ENCODE data around the gene TRIM62. TPM values are rescaled to one million over a fixed set of nuclear protein-coding genes. Genes with fewer than 3 reads are reported as not detected.

Gene TRIM62
- total and polyA plus RNA-seq, 10 donors = 2.5 to 16.1 (median 9.2) TPM

DNA sequence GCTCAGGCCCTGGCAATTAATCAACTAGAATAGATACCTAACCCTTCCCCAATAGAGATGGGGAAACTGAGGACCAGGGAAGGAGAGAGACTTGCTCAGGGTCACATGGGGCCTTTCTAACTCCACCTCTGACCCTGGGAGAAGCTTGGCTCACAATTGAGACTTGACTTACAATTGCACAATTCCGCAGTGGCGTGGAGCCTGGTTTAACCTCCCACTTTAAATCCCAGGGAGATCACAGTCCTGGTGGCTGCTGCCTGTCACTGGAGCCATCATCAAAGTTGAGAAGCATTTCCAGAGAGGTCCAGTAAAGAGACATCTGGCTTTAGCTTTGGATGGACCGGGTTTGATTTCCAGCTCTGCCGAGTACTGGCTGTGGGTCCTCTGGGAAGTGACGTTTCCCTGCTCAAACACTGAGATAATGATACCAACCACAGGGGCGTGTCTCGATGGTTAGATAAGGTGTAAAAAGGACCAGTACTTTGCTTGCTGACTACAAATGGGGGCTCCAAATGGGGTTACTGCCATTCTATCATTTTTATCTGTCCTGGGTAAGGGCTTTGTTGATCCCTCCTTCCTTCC lies 39.3 kb downstream of the TRIM62 start:
- WGBS, 5 donors = 81 to 94% (median 87%) methylated on average over 7 of the region's 7 CpGs
- intact Hi-C loops (cut with DNase I; ENCODE audit: low total_unique reads) = no loop called here
- TF ChIP-seq POLR2A (IDR thresholded peaks at IDR 0.05) (no peak), POLR2AphosphoS5 (IDR thresholded peaks at IDR 0.05) (no peak)
- TF ChIP-seq, protein P1, sequence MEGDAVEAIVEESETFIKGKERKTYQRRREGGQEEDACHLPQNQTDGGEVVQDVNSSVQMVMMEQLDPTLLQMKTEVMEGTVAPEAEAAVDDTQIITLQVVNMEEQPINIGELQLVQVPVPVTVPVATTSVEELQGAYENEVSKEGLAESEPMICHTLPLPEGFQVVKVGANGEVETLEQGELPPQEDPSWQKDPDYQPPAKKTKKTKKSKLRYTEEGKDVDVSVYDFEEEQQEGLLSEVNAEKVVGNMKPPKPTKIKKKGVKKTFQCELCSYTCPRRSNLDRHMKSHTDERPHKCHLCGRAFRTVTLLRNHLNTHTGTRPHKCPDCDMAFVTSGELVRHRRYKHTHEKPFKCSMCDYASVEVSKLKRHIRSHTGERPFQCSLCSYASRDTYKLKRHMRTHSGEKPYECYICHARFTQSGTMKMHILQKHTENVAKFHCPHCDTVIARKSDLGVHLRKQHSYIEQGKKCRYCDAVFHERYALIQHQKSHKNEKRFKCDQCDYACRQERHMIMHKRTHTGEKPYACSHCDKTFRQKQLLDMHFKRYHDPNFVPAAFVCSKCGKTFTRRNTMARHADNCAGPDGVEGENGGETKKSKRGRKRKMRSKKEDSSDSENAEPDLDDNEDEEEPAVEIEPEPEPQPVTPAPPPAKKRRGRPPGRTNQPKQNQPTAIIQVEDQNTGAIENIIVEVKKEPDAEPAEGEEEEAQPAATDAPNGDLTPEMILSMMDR (IDR thresholded peaks at IDR 0.05 in 8 of 11, conservative IDR thresholded peaks at IDR 0.05 in 3 of 11) = no peak
- Histone ChIP-seq H3K4me3 (no peak overlapping the region), H3K27me3 (replicated peaks in 1 of 7) (no peaks in the 10 kb centered on the region), H3K27ac (no peak overlapping the region), H3K9me3 (no peaks in the 10 kb centered on the region), H3K4me1 (peaks cover 0 to 11% (median 0%) of the 10 kb centered on the region in 6 donors), H3K36me3 (peaks cover 0 to 41% (median 15%) of the 10 kb centered on the region in 6 donors)
- no peak for DNase-seq

DNA sequence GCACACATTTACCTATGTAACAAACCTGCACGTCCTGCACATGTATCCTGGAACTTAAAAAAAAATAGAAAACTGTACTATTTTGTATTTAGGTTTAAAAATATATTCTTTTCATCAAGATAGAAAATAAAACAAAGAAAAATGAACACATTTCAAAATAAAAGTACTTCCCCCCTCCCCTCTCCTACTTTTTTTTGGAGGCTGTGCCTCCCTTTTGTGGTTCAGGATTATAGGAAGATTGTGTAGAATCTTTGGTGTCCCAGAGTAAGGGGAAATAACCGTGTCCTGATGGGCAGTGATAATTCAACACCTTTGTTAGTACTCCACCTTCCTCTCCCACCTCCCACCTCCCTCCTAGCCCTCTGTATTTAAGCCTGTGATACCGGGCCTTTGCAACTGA lies 40.1 kb downstream of the TRIM62 start:
- Histone ChIP-seq H3K4me3 (no peak overlapping the region), H3K9me3 (no peaks in the 10 kb centered on the region), H3K27ac (no peak overlapping the region), H3K4me1 (peaks cover 0 to 11% (median 0%) of the 10 kb centered on the region in 6 donors), H3K36me3 (peaks cover 0 to 33% (median 11%) of the 10 kb centered on the region in 6 donors), H3K27me3 (replicated peaks in 1 of 7) (no peaks in the 10 kb centered on the region)
- DNase-seq = no peak
- TF ChIP-seq, protein P1 (IDR thresholded peaks at IDR 0.05 in 8 of 11, conservative IDR thresholded peaks at IDR 0.05 in 3 of 11) = no peak
- no peak for TF ChIP-seq POLR2A (IDR thresholded peaks at IDR 0.05)
- TF ChIP-seq POLR2AphosphoS5 (IDR thresholded peaks at IDR 0.05) = no peak
- WGBS, 5 donors = 55 to 84% (median 67%) methylated on average over 3 of the region's 3 CpGs
- intact Hi-C loops (cut with DNase I; ENCODE audit: low total_unique reads) = no loop called here

DNA sequence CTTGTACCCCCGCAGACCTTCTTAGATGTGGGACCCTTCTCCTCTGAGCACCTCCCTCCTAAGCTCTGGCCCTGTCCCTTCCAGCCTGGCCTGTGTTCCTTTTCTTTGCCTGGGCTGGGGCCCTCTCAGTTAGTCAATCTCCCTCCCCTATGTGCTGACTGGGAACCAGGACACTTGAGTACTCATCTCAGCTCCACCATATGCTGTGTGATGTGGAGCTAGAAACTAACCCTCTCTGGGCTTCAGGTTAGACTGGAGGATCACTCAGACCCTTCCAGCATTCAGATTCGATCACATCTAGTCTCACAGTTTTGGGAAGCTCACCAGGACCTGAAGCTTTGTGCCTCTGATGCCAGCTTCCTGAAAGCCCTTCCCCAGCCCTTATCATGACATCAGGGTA lies 40.6 kb downstream of the TRIM62 start:
- no peak for DNase-seq
- intact Hi-C loops (cut with DNase I; ENCODE audit: low total_unique reads) = no loop called here
- TF ChIP-seq POLR2AphosphoS5 (IDR thresholded peaks at IDR 0.05) (no peak), POLR2A (IDR thresholded peaks at IDR 0.05) (no peak)
- TF ChIP-seq, protein P1 (IDR thresholded peaks at IDR 0.05 in 8 of 11, conservative IDR thresholded peaks at IDR 0.05 in 3 of 11) = no peak

DNA sequence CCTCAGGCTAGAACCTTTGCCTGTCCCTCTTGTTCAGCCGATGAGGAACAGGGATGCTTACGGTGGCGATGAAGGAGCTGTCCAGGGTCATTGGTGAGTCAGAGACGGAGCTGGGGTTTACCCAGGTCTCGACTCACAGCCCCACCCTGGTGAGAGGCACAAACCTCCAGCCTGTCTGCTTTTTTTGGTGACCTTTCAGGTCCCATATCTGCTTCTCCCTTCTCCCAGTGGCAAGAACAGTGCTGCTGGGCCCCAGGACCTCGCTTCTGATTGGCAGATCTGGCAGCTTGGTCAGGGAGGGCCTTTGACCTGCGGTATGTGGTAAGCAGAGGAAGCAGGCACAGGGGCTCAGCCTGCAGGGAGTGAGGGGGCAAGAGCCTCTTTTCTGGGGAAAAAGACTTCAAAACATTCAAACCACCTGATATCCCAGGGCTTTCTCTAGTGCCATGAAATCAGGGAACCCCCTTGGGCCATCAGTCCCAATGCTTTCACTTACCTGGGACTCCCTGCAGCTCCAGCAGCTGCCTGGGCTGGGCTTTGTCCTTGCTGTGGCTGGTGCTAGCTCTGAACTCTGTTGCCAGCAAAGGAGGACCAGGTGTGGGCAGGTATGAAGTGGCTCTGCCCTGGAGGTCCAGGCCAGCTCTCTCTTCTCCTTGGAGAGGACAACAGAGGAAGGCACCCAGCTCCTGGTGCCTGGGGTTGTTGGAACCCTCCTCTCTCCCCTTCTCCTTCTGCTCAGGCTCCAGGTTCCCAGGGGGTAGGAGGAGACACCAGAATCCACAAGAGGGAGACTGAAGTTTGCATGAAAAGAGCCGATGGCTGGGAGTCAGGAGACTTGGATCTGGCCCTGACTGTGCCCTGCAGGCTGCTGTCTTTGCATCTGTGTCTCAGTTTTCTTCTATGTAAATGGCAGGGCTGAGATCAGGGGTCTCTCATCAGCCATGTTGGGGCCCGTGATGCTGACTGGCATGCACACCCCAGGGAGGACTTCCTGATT lies 41.4 kb downstream of the TRIM62 start:
- intact Hi-C loops (cut with DNase I; ENCODE audit: low total_unique reads) = no loop called here
- WGBS, 5 donors = 59 to 74% (median 66%) methylated on average over 8 to 9 of the region's 9 CpGs
- Histone ChIP-seq H3K4me1 (peaks cover 0 to 11% (median 0%) of the 10 kb centered on the region in 6 donors), H3K27me3 (replicated peaks in 1 of 7) (no peaks in the 10 kb centered on the region), H3K4me3 (no peak overlapping the region), H3K9me3 (no peaks in the 10 kb centered on the region), H3K36me3 (peaks cover 0 to 19% (median 2%) of the 10 kb centered on the region in 6 donors), H3K27ac (no peak overlapping the region)
- no peak for DNase-seq
- TF ChIP-seq, protein P1 (IDR thresholded peaks at IDR 0.05 in 8 of 11, conservative IDR thresholded peaks at IDR 0.05 in 3 of 11) = no peak
- TF ChIP-seq POLR2A (IDR thresholded peaks at IDR 0.05) (no peak), POLR2AphosphoS5 (IDR thresholded peaks at IDR 0.05) (no peak)

More for the DNA sequence above, 40.6 kb downstream of the TRIM62 start:
- H3K4me1 ChIP-seq = peaks cover 0 to 11% (median 0%) of the 10 kb centered on the region in 6 donors
- no peak overlapping the region for H3K4me3 ChIP-seq
- H3K27me3 ChIP-seq (replicated peaks in 1 of 7) = no peaks in the 10 kb centered on the region
- 63 to 88% (median 69%) methylated on average over 2 of the region's 2 CpGs for WGBS, 5 donors
- no peaks in the 10 kb centered on the region for H3K9me3 ChIP-seq
- H3K27ac ChIP-seq = no peak overlapping the region
- H3K36me3 ChIP-seq = peaks cover 0 to 27% (median 7%) of the 10 kb centered on the region in 6 donors
